Mesothelial cell of epicardium (in vitro differentiated cells): ENCODE measurements around the gene DIP2B. TPM values are rescaled to one million over a fixed set of nuclear protein-coding genes. Genes with fewer than 3 reads are reported as not detected.

ENCODE experiments used
- DNase-seq, 2 experiments: peaks; one replicate each; pipeline ENCODE4 v3.0.0; 2021; ENCODE audit warnings: low spot score in 2 of 2; ENCODE audit not compliant: unreplicated experiment in 2 of 2
- H3K27ac Mint-ChIP-seq: 2 replicates; pipeline ENCODE4 v1.8.0; 2021; ENCODE audit warnings: mixed read lengths
- H3K27me3 Mint-ChIP-seq: 2 replicates; pipeline ENCODE4 v1.8.0; 2021; ENCODE audit warnings: low read depth, mixed read lengths
- H3K36me3 Mint-ChIP-seq: 2 replicates; pipeline ENCODE4 v1.8.0; 2021; ENCODE audit warnings: mixed read lengths
- H3K4me1 Mint-ChIP-seq: 2 replicates; pipeline ENCODE4 v1.8.0; 2021; ENCODE audit warnings: mixed read lengths
- H3K4me3 Mint-ChIP-seq: 2 replicates; pipeline ENCODE4 v1.8.0; 2021; ENCODE audit warnings: mild to moderate bottlenecking, moderate library complexity, mixed read lengths
- H3K9me3 Mint-ChIP-seq: 2 replicates; pipeline ENCODE4 v1.8.0; 2021; ENCODE audit warnings: mixed read lengths
- total RNA-seq: library from RNA; stranded (reverse); gene quantifications from 3 replicates; pipeline ENCODE4 v1.2.1, GENCODE V29; 2021
- TF ChIP-seq, protein P1 (sequence below): fragments of 200-600 bp; sonication (generic); IDR thresholded peaks from one replicate; pipeline ENCODE4 v1.5.0; 2021; ENCODE audit warnings: antibody characterized with exemption; ENCODE audit not compliant: unreplicated experiment

DIP2B gene
- total RNA-seq, 1 donor from 2014 or later = 32.0 TPM

DNA sequence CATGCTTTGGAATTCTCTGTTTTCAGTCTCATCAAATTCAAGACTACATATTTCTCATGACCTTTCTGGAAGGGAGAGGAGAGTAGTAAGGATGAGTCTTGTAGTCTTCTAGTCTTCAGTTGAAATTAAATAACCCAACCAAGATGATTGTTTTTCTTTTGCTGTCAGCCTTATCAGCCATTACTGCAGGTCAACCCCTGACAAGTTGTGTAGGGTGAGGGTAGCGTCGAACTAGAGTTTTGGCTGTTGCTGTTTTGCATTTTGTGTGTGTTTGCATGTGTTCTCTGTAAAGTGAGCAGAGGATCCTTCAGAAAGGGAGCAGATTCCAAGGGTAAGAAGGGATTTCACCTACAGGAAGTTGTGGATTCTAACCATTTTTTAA is 28.4 kb downstream of the DIP2B start:
- H3K27ac Mint-ChIP-seq = no peak overlapping the region
- TF ChIP-seq, protein P1, sequence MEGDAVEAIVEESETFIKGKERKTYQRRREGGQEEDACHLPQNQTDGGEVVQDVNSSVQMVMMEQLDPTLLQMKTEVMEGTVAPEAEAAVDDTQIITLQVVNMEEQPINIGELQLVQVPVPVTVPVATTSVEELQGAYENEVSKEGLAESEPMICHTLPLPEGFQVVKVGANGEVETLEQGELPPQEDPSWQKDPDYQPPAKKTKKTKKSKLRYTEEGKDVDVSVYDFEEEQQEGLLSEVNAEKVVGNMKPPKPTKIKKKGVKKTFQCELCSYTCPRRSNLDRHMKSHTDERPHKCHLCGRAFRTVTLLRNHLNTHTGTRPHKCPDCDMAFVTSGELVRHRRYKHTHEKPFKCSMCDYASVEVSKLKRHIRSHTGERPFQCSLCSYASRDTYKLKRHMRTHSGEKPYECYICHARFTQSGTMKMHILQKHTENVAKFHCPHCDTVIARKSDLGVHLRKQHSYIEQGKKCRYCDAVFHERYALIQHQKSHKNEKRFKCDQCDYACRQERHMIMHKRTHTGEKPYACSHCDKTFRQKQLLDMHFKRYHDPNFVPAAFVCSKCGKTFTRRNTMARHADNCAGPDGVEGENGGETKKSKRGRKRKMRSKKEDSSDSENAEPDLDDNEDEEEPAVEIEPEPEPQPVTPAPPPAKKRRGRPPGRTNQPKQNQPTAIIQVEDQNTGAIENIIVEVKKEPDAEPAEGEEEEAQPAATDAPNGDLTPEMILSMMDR = no peak
- no peak for DNase-seq
- no peaks in the 10 kb centered on the region for H3K4me1 Mint-ChIP-seq
- H3K27me3 Mint-ChIP-seq = no peaks in the 10 kb centered on the region
- H3K36me3 Mint-ChIP-seq = no peaks in the 10 kb centered on the region
- no peaks in the 10 kb centered on the region for H3K9me3 Mint-ChIP-seq
- no peak overlapping the region for H3K4me3 Mint-ChIP-seq

DNA sequence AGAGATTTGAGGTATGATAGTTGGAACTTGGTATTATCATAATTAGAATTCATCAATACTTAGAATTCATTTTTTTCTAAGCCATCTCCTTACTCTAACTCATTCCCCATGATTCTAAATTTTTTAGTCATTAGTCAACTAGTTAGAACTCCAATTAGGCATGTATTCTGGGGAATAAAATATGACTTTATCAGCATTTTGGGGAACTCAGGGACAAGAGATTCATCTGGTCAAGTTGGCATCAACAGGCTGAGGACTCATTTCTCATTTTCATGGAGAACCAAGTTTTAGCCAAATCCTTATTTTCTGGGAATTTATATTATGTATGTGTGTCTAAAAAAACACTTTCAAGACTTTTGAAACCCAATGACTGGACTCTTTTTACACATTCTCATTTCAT is 29.2 kb downstream of the DIP2B start:
- TF ChIP-seq, protein P1 = no peak
- Mint-ChIP-seq H3K36me3 (no peaks in the 10 kb centered on the region), H3K4me3 (no peak overlapping the region), H3K4me1 (no peaks in the 10 kb centered on the region), H3K27ac (no peak overlapping the region), H3K27me3 (no peaks in the 10 kb centered on the region), H3K9me3 (no peaks in the 10 kb centered on the region)
- DNase-seq = no peak

DNA sequence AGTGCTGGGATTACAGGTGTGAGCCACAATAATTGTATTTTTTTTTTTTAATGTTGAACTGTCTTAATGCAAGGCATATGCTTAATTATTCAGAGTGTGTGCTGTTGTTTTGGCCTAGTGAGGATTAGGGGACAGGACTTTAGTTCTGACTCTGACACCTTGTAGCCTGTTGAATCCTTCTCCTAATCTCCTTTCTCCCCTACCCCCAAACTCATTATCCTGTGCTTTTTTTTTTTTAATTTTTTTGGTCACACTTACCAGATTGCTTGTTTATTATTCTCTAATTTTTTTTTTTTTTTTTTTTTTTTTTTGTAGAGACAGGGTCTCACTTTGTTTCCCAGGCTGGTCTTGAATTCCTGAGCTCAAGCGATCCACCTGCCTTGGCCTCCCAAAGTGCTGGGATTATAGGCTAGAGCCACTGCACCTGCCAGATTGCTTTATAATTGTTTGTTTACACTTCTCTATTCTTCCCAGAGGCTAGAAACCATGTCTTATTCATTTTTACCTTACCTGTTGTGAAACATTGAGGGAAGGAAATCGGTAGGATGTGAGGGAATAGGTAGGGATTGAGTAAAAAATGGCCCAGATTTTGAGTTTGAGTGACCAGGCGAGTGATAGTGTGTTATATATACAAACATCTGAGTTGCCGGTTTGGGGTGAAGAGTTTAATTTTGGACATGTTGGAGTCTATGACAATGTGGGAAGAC is 32.2 kb downstream of the DIP2B start:
- Mint-ChIP-seq H3K4me1 (no peaks in the 10 kb centered on the region), H3K9me3 (no peaks in the 10 kb centered on the region), H3K36me3 (peaks cover 2% of the 10 kb centered on the region), H3K27ac (no peak overlapping the region), H3K4me3 (no peak overlapping the region), H3K27me3 (no peaks in the 10 kb centered on the region)
- no peak for DNase-seq
- TF ChIP-seq, protein P1 = no peak

DNA sequence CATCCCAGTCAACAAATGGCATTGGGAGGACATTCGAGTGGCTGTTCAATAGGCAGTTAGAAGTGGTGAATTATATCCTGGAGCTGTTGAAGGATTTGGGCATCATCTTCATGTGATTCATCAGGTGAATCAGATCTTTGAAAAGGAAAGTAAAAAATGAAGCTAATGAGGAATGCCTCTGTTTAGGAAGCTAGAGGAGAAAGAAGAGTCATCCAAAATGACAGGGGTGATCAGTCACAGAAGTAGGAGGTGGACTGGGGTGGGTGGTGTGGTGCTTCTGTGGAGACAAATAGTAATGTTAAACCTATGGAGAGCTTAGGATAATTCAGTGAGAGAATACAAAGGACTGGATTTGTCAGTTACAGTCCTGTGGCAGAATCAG is 32.7 kb downstream of the DIP2B start:
- DNase-seq = no peak
- H3K27ac Mint-ChIP-seq = no peak overlapping the region
- TF ChIP-seq, protein P1 = no peak
- H3K4me3 Mint-ChIP-seq = no peak overlapping the region
- no peaks in the 10 kb centered on the region for H3K27me3 Mint-ChIP-seq
- no peaks in the 10 kb centered on the region for H3K4me1 Mint-ChIP-seq
- peaks cover 2% of the 10 kb centered on the region for H3K36me3 Mint-ChIP-seq
- H3K9me3 Mint-ChIP-seq = no peaks in the 10 kb centered on the region

DNA sequence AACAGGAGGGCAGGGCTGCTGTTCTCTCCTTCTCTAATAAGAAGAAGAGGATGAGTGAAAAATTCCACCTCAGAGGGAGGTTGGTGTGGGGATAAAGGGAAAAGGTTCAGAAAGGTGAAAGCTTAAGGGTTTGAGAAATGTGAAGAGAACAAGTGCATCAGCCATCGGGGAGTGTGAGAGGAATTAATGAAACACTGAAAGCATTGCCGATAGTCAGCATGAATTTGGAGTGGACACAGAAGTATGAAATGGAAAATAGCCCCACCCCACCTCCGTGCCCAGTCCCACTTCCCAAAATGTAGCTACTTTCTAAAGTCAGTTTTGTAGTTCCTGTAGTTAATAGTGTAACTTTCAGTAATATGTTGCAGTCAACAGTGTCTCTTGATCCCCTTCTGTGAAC is 33.4 kb downstream of the DIP2B start:
- peaks cover 2% of the 10 kb centered on the region for H3K36me3 Mint-ChIP-seq
- no peak for DNase-seq
- no peaks in the 10 kb centered on the region for H3K27me3 Mint-ChIP-seq
- H3K9me3 Mint-ChIP-seq = no peaks in the 10 kb centered on the region
- H3K4me1 Mint-ChIP-seq = no peaks in the 10 kb centered on the region
- no peak overlapping the region for H3K4me3 Mint-ChIP-seq
- H3K27ac Mint-ChIP-seq = no peak overlapping the region
- TF ChIP-seq, protein P1 = no peak

DNA sequence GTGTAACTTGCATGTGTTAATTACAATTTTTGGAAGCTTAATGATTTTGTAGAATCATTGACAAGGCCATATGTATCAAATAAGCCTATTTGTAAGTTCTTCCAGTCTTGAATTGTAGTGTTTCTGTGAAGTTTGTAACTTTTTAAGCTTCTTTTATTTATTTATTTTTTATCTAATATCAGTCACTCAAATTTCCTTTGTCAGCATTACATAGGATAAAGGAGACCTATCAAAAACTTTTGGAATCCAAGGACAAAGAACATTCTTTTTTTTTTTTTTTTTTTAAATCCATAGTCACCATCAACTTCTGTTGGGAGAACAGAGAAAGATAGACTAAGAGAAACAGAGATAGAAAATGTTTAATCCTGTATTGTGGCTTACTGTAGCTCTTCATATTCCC is 36.4 kb downstream of the DIP2B start:
- Mint-ChIP-seq H3K36me3 (peaks cover 2% of the 10 kb centered on the region), H3K9me3 (no peaks in the 10 kb centered on the region), H3K4me3 (no peak overlapping the region), H3K27me3 (no peaks in the 10 kb centered on the region), H3K4me1 (peaks cover 7% of the 10 kb centered on the region), H3K27ac (no peak overlapping the region)
- TF ChIP-seq, protein P1 = no peak
- no peak for DNase-seq
